AG08395 (cell line): Measurements from ENCODE around the gene PSORS1C2.
A peak's percentile ranks its signal among the peaks of the same experiment; 100 is the strongest.
"Not testable (repeated sequence)": the region's sequence is repeated elsewhere in the genome, so short reads cannot be mapped to it uniquely, and the experiment has no call there.

Experiments used
- DNase-seq: peaks from one replicate; pipeline ENCODE4 v3.0.0; 2012; ENCODE audit warnings: mixed read lengths, low spot score

Gene PSORS1C2

DNA sequence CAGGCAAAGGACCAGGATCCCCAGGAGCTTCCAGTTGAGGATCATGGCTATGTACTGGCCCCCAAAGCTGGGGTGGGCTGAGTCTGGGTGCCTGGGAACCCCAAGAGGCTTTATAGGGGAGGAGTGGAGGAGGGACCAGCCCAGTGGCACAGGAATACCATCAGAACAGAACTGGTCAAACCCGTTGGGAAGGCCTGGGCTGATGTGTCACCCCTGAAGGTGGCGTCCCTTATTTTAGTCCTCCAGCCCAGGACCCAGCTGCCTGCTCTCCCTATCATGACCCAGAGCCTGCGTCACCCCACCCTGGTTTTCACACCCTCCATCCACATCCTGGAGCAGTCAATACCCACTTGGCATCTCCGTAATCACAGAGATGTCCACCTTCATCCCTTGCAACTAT is at the start of gene PSORS1C2:
Gene PSORS1C2 (minus strand): TSS at position 85 of the 400 bp plus-strand sequence. CDS start 40 bp downstream, at position 45.
- no peak for DNase-seq

DNA sequence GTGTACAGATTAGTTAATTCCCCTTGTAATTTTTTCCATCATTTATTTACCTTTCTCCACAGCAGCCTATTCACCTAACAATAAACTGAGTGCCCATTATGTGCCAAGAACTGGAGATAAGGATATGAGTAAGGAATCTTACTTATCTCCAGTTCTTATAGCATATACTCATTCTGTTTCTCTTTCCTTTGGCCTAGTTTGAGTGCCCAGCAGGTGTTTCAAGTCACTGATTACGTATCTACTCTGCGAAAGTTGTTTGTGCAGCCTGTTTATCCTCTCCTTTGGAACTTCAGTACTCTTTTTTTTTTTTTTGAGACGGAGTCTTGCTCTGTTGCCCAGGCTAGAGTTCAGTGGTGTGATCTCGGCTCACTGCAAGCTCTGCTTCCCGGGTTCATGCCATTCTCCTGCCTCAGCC is 48.9 kb upstream of the PSORS1C2 start:
- DNase-seq = no peak

DNA sequence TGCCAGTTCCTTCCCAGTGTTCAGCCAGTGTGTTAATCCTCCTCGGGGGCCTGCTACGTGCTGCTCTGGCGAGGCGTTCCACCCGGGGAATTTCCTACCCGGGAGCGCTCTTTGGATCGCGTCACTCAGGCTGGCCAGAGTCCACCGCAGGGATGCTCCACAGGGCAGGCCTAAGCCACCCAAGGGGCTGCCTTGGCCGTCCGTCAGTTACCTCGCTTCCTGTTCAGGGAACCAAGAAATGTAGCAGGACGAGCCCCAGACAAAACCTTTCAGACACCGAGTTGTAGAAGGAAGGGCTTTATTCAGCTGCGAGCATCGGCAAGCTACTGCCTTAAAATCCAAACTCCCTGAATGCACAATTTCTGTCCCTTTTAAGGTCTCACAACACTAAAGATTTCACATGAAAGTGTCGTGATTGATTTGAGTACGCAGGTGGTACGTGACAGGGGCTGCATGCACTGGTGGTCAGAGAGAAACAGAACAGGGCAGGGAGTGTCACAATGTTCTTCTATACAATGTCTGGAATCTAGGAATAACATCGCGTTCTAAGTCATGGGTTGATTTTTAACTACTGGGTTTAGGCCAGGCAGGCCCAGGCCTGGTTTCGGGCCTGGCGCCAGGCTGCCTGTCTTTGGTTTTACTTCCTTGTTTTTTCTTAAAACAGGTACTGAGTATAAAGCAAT is 47.3 kb upstream of the PSORS1C2 start:
- DNase-seq = no peak

DNA sequence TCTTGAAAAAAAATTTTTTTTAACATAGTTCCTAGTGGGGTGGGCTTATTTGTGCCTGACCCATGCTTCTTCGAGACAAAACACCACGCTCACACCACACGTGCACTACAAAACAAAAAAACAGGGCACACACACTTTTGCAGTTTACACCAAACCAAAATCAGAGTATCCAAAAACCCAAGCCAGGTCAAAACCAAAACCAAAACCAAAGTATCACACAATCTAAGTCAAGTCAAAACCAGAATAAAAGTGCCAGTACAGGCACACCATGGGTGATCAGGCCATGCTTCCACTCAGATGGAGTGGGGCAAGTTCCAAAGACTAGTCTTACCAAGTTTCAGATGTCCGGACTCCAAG is 46.8 kb upstream of the PSORS1C2 start:
- DNase-seq = not testable (repeated sequence)

DNA sequence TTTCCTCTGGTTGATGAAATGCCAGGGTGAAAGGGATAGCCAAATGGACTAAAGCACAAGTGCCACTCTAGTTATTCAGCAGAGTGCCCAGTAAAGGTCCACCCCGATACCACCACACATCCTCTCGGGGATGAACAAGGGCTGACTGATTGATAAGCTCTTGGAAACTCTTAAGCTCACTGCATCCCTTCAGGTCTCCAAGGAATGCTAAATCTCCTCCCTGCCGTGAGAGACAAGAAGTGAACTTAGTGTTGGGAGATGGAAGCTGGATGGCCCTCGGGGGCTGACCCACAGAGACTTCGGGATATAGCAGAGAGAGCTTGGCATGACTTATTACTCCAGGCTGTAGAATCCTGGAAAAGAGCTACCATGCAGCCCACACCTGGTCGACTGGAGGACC is 45.0 kb upstream of the PSORS1C2 start:
- DNase-seq = not testable (repeated sequence)

DNA sequence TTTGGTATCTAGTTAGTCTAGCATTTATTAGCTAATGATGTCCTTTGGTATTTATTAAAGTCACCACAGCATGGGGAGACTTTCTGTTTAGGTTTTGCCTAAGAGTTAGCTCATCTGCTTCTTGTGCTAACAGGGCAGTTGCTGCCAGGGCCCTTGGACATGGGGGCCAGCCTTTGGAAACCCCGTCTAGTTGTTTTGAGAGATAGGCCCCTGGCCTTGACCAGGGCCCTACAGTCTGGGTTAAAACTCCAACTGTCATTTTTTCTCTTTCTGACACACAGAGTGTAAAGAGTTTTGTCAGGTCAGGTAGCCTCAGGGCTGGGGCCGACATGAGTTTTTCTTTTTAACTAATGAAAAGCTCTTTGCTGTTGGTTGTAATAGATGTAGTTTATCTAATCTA is 44.4 kb upstream of the PSORS1C2 start:
- not testable (repeated sequence) for DNase-seq

DNA sequence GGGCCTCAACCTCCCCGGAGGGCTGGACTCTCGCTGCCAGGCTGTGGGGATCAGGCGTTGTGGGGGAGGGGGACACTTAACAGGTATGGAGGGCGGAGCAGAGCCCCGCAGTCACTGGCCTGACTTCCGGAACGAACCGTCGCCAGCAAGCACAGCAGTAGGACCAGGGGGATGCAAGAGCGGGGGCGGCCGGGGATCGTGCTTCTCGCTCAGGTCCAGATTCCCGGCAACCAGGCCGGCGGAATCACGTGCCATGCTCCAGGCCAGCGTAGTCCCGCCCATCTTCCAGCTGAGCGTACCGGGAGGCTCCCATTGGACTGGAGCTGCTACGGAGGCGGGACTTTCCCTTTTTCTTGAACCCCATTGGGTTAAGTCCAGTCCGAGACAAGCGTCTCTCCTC is 41.6 kb upstream of the PSORS1C2 start:
- peak; percentile 48 for DNase-seq

DNA sequence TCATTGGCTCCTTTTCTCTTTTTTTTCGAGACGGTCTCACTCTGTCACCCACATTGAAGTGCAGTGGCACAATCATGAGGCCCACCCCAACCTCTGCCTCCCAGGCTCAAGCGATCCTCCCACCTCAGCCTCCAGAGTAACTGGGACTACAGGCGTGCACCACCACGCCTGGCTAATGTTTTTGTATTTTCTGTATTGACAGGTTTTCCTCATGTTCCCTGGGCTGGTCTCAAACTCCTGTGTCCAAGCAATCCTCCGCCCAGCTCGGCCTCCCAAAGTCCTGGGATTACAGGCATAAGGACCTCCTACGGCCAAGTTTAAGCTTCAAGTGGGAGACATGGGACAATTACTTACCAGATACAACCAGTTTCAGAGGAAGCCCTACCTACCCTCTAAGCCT is 41.0 kb upstream of the PSORS1C2 start:
- no peak for DNase-seq

DNA sequence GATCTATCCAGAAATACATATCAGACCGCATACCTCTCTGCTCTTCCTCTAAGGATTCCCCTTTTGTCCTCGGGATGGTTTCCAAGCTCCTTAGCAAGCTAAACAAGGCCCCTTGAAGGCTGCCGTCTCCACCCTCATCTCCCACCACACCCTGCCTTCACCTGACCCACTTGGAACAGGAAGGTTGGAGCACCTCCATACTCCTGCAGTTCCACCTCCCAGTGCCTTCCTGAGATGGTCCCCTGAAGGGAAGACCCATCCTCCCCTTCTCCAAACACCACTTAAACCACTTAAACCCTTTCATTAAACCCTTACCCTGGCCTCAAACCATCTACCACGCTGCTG is 40.1 kb upstream of the PSORS1C2 start:
- DNase-seq = no peak

DNA sequence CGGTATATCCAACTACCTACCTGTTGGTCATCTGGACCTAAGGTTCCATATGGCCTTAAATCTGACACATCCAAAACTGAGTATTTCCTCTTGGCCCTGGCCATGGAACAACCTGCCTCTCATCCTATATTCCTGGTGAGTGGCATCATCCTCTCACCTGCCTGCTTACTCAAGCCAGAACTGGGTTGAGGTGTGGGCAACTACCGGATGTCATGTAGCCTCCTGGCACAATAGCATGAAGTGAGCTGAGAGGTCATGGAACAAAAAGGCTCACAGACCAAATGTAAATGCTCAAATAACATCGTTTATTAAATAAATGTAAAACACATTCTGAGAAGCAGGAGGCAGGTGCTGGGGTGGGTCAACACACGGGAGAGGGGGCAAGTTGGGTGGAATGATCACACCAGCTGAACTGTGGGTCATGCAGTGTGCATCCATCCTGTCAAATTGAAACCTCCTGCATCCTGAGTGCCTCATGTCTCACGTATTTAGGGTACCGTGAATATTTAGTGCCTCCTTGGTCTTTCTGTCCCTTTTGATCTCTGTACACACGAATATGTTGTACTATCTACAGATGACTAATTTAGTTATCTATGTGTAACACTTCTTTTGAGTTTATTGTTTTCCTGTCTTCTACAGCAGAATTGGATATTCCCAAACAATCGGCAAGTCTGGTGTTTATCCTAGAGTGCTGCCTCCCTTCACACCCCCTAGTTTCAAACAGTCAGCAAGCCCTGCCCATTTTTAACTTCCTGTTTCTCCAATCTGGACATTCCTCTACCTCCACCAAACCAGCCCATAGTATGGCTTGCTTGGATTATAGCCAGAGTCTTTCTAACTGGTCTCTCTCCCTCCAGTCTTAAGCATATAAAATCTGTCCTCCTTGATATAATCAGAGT is 39.5 kb upstream of the PSORS1C2 start:
- no peak for DNase-seq

DNA sequence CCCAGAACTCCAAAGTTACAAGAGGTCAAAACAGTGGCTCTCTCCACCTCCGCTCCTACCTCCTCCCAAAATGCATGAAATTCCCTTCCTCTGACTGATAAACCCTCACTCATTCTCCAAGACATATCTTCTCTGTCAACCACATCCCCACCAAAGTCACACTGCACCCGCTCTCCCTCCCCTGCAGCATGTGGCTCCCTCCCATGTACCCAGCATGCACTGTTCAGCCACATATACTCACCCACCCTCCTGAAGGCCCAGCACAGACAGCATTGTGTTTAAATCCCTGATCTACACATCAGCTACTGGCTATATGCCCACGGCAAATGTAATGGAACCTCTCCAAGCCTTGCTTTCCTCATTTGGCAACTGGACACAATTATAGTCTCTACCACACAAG is 37.1 kb upstream of the PSORS1C2 start:
- peak; percentile 52 for DNase-seq

DNA sequence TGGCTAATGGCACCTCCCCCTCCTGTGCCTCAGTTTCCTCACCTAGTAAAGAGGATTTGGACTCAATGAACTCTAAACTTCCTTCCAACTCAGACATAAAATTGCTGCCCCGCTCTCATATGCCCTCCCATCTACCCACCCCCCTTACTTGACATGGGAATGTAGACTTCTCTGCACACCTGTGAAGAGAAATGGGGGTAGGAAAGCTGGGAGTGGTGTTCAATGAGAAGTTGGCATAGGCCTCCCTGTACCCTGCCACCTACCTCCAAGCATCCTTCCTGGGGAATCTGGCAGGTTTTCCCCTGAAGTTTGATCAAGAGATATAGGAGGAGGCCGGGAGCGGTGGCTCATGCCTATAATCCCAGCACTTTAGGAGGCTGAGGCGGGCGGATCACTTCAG is 35.5 kb upstream of the PSORS1C2 start:
- no peak for DNase-seq

DNA sequence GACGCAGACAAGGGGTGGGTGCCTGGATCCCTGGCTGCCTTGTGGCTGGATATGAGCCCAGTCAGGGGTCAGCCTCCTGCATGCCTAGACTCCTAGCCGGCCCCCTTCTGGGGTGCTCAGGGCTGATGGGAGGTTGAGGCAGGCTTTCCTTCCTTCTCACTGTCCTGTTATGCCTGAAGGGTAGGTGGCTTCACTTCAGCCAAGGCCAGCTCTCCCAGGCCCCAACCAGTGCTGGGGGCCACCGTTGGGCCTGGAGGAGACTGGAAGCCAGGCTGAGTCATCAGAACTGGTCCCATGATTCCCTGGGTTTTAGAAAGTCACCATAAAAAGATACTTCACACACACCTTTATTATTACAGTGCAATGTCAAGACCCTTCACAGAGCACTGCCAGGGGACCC is 34.5 kb upstream of the PSORS1C2 start:
- DNase-seq = no peak

DNA sequence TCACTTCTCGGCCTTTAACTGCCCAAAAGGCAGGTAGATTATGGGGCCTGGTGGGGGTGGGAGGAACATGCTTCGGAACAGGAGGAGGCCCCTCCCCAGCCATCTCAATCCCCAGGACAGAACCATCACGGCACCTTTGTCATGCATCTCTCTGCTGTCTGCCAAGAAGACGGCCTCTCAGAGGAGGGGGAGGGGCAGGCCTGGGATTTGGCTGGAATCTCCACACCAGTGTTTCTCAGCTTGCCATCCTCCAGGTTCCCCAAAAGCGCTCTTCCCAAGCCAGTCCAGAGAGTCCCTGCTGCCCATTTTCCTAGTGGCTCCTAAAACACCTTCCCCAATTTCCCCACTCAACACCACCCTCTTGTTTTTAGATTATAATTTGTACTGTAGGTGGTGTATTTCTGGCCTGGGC is 34.1 kb upstream of the PSORS1C2 start:
- DNase-seq = no peak

DNA sequence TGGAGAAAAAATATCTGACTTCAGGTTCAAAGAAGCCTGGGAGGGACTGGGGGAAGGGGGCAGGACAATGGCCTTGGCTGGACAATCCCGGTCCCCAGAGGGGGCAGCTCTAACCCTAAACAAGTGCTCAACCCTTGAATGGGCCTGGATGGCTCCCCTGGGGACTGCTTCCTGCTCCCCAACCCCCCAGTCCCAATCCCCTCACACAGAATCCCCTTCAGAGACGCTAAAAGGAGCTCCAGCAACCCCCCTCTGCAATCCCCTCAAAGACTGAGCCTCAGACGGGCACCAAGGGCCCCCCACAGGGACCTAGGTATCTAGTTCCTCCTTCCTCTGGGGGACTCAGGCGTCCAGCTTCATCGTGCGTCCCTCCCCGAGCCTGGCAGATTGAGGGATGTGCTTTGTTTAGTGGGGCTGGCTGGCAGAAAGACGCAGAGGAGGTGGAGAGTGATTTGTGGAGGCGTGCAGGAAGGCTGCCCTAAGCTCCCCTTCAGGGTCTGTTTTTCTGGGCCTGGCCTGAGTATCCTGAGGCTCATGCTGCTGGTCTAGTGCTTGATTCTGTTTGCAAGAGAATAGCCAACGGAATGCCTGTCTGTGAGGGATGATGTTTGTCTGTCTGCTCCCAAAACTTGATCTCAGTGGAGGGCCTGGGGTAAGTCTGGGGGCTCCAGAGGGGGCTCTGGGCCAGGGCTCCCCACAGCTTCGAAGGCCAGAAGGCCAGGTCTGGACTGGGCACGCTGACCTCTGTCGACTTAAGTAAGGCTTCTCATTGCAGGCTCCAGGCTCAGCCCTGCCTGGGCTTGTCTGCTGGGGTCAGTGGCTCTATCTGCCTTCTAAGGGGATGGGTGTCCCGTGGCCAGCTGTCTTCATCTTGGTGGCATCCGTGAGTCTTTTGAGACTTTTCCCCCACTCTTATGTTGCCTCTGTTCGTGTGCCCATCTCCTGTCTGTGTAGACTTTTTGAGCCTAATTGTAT is 33.4 kb upstream of the PSORS1C2 start:
- no peak for DNase-seq

DNA sequence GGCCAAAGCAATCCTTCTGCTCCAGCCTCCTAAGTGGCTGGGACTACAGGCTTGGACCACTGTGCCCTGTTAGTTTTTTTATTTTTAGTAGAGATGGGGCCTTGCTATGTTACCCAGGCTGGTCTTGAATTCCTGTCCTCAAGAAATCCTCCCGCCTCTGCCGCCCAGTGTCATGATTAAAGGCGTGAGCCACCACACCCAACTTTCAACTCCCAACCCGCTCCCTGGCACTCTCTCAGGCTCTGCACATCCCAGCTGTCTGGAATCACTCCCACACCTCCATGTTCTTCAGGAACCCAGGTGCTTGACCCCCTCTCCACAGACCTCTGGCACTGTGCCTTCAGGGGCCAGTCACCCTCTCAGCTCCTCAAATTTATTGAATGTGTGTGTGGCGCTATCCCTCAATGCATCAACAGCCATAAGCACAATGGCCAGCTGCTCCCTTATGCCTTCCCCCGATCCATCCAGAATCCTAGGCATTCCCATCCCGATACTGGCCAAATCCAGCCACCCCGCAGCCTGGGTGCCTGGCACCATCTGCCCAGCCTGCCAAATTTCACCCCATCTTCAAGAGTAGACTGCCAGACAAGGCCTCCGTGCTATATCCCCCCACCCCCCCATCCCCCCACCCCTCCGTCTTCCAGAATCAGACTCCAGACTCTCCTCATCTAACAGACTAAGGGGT is 32.3 kb upstream of the PSORS1C2 start:
- no peak for DNase-seq

DNA sequence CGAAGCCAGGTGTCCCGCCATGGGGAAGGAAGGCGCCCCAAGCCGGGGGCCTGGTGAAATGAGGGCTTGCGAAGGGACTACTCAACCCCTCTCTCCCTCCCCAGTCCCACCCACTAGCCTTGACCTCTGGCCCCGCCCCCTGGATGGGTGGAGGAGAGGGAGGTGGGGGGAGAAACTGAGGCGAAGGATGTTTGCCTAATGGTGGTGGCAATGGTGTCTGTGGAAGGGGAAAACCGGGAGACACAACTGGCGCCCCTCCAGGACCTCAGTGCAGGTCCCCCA is 31.7 kb upstream of the PSORS1C2 start, which contains the start of gene POU5F1:
Gene POU5F1 (minus strand): TSS at position 83 of the 282 bp plus-strand sequence. CDS start 62 bp downstream, at position 21.
- DNase-seq = no peak

DNA sequence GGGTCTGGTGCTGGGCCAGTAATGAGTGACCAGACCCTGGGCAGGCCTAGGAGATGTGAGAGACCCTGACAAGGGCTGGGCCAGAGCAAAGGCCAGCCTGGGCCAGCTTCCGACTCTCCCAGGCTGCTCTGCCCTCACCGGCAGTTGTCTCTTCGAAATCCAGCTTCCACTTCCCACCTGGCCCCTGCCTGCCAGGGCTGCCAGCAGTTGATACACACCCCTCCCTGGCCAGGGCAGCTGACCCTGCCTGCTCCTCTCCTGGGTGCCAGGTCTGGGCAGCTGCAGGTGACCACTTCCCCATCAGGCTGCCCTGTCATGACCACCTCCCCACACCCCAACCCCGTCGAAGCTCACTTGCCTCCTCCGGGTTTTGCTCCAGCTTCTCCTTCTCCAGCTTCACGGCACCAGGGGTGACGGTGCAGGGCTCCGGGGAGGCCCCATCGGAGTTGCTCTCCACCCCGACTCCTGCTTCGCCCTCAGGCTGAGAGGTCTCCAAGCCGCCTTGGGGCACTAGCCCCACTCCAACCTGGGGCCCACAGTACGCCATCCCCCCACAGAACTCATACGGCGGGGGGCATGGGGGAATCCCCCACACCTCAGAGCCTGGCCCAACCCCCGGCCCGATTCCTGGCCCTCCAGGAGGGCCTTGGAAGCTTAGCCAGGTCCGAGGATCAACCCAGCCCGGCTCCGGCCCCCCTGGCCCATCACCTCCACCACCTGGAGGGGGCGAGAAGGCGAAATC is 31.2 kb upstream of the PSORS1C2 start:
- not testable (repeated sequence) for DNase-seq

DNA sequence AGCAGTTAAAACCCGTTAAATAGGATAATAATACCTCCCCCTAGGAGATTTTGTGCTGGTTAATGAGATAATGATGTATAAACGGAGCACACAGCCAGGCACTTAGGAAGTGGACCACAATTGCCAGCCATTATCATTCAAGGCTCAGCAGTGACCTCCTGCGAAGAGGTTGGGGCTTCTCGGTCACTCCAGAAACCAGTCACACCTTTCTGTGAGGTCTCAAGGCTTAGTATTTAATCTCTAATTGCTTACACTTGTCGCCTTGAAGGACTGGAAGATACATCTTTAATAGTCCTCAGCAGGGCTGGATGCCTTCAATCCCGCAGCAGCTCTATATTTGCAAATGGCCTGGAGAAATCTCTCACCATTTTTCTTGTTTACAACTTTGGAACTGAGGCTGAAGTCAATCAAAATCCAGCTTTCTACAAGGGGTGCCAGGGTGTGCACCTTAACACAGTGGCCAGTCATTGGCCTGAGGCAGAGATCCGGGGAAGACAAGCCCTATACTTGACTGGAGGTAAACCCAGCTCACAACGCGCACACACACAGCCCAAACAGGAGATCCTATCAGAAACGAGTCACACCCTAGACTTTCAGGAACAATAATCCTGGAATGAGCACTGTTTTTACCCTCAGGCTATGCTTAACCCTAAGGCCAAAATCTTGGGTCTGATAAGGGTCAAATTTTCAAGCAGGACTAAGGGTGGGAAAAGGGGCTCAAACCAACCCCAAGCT is 30.4 kb upstream of the PSORS1C2 start:
- no peak for DNase-seq

DNA sequence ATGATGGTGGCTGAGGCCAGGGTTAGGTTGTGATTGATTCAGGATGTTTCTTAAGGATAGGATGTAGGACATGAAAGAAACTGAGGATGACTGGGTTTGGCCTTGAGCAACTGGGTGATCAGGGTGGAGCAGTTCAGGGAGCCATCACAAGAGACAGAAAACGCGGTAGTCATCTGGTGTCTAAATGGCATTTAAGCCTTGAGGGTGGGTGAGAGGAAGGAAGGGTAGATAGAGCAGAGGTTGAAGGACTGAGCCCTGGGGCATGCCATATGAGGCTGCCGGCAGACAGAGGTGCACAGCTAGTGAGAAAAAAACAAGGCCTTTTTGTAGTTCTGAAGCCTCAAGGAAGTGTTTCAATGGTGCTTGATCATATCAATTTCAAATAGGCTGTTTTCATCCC is 29.7 kb upstream of the PSORS1C2 start:
- DNase-seq = no peak
